ENCODE data around the gene KCNQ2. TPM values are rescaled to one million over a fixed set of nuclear protein-coding genes. Genes with fewer than 3 reads are reported as not detected.

KCNQ2 gene
- total RNA-seq (2014; rRNA removed; shearing (Covaris generic)), result under 0.01 and 0.23 TPM in 2 replicates
- polyA plus RNA-seq (2015; cell fraction: cytosol; rRNA removed), result not detected in 2 replicates
- polyA plus RNA-seq (2015; cell fraction: nucleus; rRNA removed), result not detected in 2 replicates

GRCh38 chr20:63471981-63472831 is at the start of gene KCNQ2:
Gene KCNQ2, minus strand, starts transcription at chr20:63472655. Its CDS starts 192 bp downstream, at chr20:63472463.
- no peak for DNase-seq (ENCODE audit: low read depth)

- DNase-seq (ENCODE audit: low read depth), result no peak
These were observed 49.1 kb upstream of the KCNQ2 start for GRCh38 chr20:63521602-63522001.

GRCh38 chr20:63520934-63521601 is 48.6 kb upstream of the KCNQ2 start:
- peak; percentile 63 for DNase-seq (ENCODE audit: low read depth)

DNA sequence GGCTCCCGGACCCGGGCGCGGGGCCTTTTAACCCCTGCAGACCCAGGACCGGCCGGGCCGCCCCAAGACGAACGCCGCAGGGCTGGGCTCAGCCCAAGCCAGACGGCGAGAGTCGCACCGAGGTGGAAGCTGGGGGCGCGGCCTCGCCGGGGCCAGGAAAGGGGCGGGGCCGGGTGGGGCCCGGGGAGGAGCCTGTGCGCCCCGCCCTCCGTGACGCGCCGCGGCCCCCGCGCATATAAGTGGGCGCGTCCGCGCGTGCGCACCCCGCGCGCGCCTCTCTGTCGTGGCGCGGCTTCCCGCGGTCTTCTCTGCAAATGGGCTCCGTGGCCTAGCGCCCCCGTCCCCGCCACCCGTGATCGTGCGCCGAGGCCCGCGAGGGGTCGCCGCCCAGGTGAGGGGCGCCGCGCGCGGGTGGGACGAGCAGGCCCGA is 48.1 kb upstream of the KCNQ2 start, which contains the start of gene PPDPF:
TSS of gene PPDPF (plus strand) at position 262 of the 430 bp plus-strand sequence. CDS start 544 bp downstream, outside the sequence.
- peak; percentile 52 for DNase-seq (ENCODE audit: low read depth)

- DNase-seq (ENCODE audit: low read depth), result peak; percentile 53
These were observed 47.4 kb upstream of the KCNQ2 start for GRCh38 chr20:63519668-63520503.

DNA sequence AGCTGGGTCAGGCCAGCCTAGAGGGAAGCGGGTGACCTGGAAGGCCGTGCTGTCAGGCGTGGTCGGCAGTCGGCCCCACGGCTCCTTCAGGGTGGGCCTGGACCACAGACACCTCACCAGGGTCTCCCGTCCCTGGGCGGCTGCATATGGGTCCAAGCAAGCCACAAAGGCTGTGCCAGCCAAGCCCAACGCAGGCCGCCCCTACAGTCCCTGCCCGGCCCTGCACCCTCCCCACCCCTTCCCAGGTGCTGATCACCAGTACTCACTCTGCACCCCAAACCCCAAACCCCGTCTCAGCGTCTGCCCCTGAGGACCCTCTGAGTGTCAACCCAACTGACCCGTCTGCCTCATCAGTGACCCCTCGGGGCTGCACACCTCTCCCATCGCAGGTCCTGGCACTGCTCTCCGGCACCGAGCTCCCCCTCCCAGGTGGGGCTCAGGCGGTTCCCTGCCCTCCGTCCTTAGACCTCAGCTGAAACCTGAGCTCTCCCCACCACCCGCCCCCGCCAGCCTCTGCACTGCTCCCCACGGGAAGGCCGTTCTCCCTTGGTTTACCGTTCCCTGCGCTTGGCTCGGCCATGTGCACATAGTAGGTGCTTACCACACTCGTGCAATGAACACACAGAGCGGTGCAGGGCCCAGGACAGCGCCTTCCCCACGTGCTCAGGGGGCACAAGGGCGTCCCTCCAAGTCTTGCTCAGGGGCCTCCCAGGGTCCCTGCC is 46.7 kb upstream of the KCNQ2 start:
- DNase-seq (ENCODE audit: low read depth), result no peak

DNA sequence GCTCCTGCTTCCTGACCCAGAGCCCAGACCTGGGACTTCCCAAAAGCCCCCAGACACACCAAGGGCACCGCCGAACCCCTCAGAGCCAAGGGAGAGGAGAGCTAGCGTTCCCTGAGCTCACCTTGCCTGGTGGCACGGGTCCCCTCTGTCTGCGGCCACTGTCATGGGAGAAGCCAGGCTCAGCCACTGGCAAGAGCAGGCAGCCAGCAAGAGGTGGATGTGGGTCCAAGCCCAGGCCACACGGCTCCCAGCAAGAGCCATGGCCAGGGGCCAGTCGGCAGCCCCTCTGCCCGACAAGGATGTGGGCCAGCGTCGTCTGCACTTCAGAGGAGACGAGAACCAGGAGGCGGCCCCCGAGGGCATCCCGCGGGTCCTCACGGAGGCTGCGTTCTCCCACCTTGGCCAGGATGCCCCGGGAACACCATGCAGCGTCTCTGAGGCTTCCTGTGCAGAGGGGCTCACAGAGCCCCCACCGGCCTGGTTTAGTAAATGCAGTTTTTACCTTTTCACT is 46.0 kb upstream of the KCNQ2 start:
- DNase-seq (ENCODE audit: low read depth), result no peak

GRCh38 chr20:63517376-63518309 is 45.2 kb upstream of the KCNQ2 start:
- no peak for DNase-seq (ENCODE audit: low read depth)

GRCh38 chr20:63514520-63514919 is 42.1 kb upstream of the KCNQ2 start:
- DNase-seq (ENCODE audit: low read depth), result peak; percentile 47

GRCh38 chr20:63513207-63513606 is 40.8 kb upstream of the KCNQ2 start:
- no peak for DNase-seq (ENCODE audit: low read depth)

- DNase-seq (ENCODE audit: low read depth), result no peak
These were observed 36.7 kb upstream of the KCNQ2 start for GRCh38 chr20:63509088-63509564.

GRCh38 chr20:63508072-63508768 is 35.8 kb upstream of the KCNQ2 start:
- DNase-seq (ENCODE audit: low read depth), result no peak

GRCh38 chr20:63507083-63507743 is 34.8 kb upstream of the KCNQ2 start:
- no peak for DNase-seq (ENCODE audit: low read depth)

- DNase-seq (ENCODE audit: low read depth), result no peak
These were observed 33.3 kb upstream of the KCNQ2 start for GRCh38 chr20:63505723-63506122.

GRCh38 chr20:63505281-63505680 is 32.8 kb upstream of the KCNQ2 start:
- DNase-seq (ENCODE audit: low read depth), result no peak

GRCh38 chr20:63504642-63505041 is 32.2 kb upstream of the KCNQ2 start:
- no peak for DNase-seq (ENCODE audit: low read depth)

DNA sequence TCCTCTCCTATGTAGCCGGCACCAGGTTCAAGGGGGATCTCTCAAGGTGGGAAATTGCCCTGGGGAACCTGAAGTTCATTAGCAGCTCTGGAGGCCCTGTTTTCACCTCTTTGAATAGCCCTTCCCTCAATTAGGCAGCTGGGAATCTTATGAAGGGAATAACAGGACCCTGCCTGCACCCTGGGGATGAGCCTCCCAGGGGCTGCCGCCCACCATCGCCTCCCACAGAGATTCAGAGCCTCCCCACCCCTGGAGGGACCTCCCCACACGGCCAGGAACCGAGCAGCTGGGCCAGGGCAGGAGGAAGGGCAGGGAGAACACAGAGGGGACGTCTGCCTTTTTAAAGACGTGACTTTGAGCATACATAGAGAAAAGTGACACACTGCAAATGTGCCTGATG is 31.1 kb upstream of the KCNQ2 start:
- no peak for DNase-seq (ENCODE audit: low read depth)

- no peak for DNase-seq (ENCODE audit: low read depth)
These were observed 30.3 kb upstream of the KCNQ2 start for GRCh38 chr20:63502671-63503172.

Measured in HT1080 (cell line).